ENCODE data around the gene KIDINS220.

- TF ChIP-seq CTCF (IDR thresholded peaks at IDR 0.05; ENCODE audit: low read depth, low read length, missing input control) (no peak), JUND (IDR thresholded peaks at IDR 0.05) (no peak), ZBTB33 (IDR thresholded peaks at IDR 0.05) (no peak), GABPA (IDR thresholded peaks at IDR 0.05 in 1 of 2, conservative IDR thresholded peaks at IDR 0.05 in 1 of 2) (no peak), EGR1 (IDR thresholded peaks at IDR 0.05; ENCODE audit: low read depth in 2 of 2) (no peak), FOXA1 (IDR thresholded peaks at IDR 0.05) (no peak), RAD21 (IDR thresholded peaks at IDR 0.05) (no peak), REST (IDR thresholded peaks at IDR 0.05) (no peak), YY1 (IDR thresholded peaks at IDR 0.05) (no peak), RXRA (IDR thresholded peaks at IDR 0.05) (no peak), ATF3 (IDR thresholded peaks at IDR 0.05) (no peak)
- TF ChIP-seq, protein P1, sequence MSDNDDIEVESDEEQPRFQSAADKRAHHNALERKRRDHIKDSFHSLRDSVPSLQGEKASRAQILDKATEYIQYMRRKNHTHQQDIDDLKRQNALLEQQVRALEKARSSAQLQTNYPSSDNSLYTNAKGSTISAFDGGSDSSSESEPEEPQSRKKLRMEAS (IDR thresholded peaks at IDR 0.05), result no peak
Observed at GRCh38 chr2:8867363-8867762, 29.9 kb upstream of the KIDINS220 start.
